ENCODE data around the gene LAMC3.

GRCh38 chr9:130999245-130999623, 9.7 kb upstream of the LAMC3 start:
- TF ChIP-seq EZH2phosphoT487 (IDR thresholded peaks at IDR 0.05; ENCODE audit: insufficient read depth, low read depth) = no peak
- TF ChIP-seq EZH2 (IDR thresholded peaks at IDR 0.05; ENCODE audit: insufficient read depth, poor library complexity, severe bottlenecking) = no peak
